IPS DF 4.7 (cell line): ENCODE measurements around the gene ATP4B.

Experiments used
- DNase-seq: peaks from one replicate; pipeline ENCODE4 v3.0.0-alpha.2; 2013; ENCODE audit warnings: low spot score; ENCODE audit errors: extremely low read depth

ATP4B gene

GRCh38 chr13:113607889-113608635, 49.9 kb downstream of the ATP4B start:
- DNase-seq, result no peak

GRCh38 chr13:113607056-113607888, 50.7 kb downstream of the ATP4B start:
- no peak for DNase-seq

DNA sequence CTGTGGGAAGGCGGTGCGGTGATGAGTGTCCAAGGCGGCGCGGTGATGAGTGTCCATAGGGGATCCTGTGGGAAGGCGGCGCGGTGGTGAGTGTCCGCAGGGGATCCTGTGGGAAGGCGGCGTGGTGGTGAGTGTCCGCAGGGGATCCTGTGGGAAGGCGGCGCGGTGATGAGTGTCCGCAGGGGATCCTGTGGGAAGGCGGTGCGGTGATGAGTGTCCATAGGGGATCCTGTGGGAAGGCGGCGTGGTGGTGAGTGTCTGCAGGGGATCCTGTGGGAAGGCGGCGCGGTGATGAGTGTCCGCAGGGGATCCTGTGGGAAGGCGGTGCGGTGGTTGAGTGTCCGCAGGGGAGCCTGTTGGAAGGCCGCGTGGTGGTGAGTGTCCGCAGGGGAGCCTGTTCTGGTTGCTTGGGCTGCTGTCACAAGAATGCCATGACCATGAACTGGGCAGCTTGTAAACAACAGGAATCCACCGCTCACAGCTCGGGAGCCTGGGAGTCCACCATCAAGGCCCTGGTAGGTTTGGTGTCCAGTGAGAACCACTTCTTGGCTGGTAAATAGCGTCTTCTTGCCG, 52.0 kb downstream of the ATP4B start:
- no peak for DNase-seq

GRCh38 chr13:113605461-113605860, 52.5 kb downstream of the ATP4B start:
- DNase-seq, result no peak

GRCh38 chr13:113604186-113604585, 53.8 kb downstream of the ATP4B start:
- DNase-seq, result no peak

GRCh38 chr13:113603116-113603710, 54.8 kb downstream of the ATP4B start:
- DNase-seq, result no peak

DNA sequence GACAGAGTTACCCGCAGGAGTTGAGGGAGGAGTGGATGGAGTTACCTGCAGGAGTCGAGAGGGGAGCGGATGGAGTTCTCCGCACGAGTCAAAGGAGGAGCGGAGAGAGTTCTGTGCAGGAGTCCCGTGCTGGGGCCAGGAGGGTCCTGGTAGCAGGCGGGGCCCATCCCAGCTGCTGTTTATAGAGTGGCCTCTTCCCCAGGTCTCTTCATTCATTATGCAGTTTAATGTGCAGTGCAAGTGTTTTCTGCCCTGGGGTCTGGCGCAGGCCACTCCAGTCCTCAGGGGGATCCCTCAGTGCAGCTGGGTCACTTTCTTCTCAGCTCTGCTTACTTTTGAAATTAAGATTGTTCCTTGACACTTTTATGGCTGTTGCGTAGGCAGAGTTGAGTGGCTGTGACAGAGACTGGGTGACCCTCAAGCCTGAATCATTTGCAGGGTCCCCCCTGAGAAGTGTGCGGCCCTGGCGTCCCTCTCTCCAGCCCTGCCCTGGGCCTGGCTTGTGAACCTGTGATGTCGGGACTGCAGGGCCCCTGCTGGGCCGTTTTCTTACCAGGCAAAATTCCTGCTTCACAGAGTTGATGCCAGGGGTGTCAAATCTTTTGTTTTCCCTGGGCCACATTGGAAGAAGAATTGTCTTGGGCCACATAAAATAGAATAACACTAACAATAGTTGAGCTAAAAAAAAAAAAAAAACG, 55.6 kb downstream of the ATP4B start:
- DNase-seq, result no peak

DNA sequence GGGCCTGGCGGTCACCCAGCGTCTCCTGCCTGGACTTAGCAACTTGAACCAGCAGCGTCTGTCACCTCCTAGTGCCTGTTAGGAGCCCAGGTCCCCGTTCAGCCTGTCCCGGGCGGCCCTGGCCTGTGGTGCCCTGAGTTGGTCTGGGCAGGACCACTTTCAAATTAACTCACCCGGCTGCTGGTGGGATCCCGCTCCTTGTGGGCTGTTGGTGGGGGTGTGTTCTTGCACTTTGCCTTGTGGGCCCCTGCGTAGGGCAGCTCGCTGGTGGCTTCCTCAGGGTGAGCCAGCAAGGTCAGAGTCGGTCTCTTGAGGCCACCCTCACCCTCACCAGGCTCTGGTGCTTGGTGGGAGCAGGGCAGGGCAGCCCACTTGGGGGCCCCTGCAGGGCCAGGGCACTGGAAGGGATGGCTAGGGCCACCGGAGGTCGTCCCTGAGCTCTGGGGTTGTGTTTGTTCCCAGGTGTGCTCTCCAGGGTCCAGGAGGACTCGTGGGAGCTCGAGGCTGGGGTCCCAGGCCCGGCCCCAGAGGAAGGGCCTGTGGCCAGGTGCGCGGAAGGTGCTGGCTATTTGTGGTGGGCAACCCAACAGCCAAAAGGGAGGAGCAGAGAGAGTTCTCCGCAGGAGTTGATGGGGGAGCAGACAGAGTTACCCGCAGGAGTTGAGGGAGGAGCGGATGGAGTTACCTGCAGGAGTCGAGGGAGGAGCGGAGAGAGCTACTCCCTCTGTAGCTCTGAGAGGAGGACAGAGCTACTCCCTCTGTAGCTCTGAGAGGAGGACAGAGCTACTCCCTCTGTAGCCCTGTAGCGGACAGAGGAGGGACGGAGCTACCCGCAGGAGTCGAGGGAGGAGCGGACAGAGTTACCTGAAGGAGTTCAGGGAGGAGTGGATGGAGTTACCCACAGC, 56.6 kb downstream of the ATP4B start:
- no peak for DNase-seq

DNA sequence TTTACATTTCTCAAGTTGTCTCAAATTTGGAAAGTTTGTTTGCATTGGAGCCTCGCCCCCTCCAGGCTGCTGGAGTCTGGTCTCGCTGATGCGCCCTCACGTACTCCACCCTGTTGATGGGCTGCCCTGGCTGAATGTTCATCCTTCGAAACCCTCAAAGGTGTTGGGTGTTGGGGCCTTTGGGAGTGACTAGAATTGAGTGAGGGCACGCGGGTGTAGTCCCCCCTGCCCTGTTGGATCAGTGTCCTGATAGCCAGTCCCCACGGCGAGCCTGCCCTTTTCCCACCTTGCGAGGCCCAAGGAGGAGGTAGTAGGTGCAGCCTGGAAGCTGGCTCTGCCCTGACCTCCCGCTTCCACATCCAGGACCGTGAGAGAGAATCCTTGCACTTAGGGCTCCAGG, 58.6 kb downstream of the ATP4B start:
- no peak for DNase-seq
